GM12872 (cell line): ENCODE measurements around the gene SUN1.

Experiments
- CTCF ChIP-seq: IDR thresholded peaks from 3 replicates; pipeline ENCODE4 v1.5.1; 2011; ENCODE audit warnings: low read depth, mild to moderate bottlenecking, low read length, moderate library complexity; ENCODE audit not compliant: insufficient read depth

SUN1 gene

DNA sequence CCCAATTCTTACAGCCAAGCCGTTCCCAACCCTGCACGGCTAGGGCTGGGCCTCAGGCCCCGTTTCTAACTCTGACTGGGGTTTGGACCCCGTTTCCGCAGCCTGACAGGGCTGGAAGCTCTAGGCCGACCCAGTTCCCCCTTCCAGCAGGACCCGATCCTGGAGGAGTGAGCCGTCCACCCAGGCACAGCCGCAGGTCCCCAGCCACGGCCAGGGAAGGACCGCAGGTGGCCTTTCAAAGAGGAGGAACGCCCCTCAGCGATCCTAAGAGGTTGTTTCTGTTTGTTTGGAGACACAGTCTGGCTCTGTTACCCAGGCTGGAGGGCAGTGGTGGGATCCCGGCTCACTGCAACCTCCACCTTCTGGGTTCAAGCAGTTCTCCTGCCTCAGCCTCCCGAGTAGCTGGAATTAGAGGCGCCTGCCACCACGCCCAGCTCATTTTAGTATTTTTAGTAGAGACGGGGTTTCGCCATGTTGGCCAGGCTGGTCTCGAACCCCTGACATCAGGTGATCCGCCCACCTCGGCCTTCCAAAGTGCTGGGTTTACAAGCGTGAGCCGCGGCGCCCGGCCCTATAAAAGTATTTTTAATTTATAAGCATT, 43.3 kb downstream of the SUN1 start:
- TF ChIP-seq CTCF = no peak

DNA sequence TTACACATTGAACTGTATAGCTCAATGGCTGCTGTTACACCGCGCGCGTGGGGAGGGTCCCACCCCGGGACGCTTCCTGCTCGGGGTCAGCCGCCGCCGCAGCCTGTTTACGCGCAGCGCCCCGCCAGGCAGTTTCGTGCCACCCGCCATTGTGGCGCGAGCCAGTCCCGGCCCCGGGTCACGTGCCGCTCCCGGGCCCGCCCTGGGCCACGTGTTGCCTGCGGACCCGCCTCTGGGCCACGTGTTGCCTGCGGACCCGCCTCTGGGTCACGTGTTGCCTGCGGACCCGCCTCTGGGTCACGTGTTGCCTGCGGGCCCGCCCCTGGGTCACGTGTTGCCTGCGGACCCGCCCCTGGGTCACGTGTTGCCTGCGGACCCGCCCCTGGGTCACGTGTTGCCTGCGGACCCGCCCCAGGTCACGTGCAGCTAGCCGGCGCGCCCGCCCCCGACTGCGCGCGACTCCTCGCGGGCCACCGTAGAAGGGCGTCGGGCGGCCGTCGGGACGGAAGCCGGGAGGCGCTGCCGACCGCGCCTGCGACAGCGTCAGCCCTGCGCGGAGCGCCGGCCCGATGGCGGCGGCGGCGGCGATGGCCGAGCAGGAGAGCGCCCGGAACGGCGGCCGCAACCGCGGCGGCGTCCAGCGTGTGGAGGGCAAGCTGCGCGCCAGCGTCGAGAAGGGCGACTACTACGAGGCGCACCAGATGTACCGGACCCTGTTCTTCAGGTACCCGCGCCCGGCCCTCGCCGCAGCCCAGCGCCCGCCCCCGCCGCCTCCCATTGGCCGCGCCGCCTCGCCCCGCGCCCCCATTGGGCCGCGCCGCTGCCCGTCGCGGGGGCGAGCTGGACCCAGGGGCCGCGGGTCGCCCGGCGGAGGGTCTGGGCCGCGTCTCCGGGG, 44.0 kb downstream of the SUN1 start, which contains the start of gene GET4:
TSS of gene GET4 (plus strand) at position 478 of the 895 bp plus-strand sequence. CDS start at position 570, 92 bp downstream.
- 0 out of 3 replicates have a peak, but pooled peaks have one; percentile 12 for TF ChIP-seq CTCF

- TF ChIP-seq CTCF = no peak
These were observed 44.7 kb downstream of the SUN1 start for GRCh38 chr7:876972-877311.

- no peak for TF ChIP-seq CTCF
These were observed 45.3 kb downstream of the SUN1 start for GRCh38 chr7:877312-878232.

GRCh38 chr7:879093-879492, 46.8 kb downstream of the SUN1 start:
- no peak for TF ChIP-seq CTCF

GRCh38 chr7:879706-880105, 47.4 kb downstream of the SUN1 start:
- TF ChIP-seq CTCF = no peak

DNA sequence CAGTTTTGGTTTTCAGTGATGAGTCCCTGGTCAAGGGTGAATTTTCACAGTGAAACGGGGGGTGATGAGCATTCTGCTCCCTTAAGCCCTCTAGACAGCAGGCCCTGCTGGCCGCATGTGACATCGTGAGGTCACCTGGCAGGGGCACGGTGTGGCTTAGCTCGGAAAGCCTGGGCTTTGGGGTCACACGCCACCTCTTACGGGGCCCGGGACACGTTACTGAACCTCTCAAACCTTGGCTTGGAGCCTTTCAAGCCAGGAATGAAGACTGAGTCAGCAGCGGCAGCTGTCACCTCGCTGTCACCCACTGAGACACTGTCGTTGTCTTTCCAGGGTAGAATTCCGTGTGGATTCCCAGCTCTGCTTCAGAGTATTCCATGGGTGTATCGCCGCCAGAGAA, 48.2 kb downstream of the SUN1 start:
- TF ChIP-seq CTCF = no peak
